Prostate gland (tissue), 2 donors: ENCODE data around the gene DGKZ.

Experiments
- POLR2A ChIP-seq: fragments of 450-650 bp; IDR thresholded peaks from one replicate; pipeline ENCODE4 v1.6.1; 2016; ENCODE audit warnings: antibody characterized with exemption, mild to moderate bottlenecking
- POLR2AphosphoS5 ChIP-seq: sonication (generic); formaldehyde crosslinking; IDR thresholded peaks from one replicate; pipeline ENCODE4 v1.6.1; 2017; ENCODE audit warnings: antibody characterized with exemption
- TF ChIP-seq, protein P1 (sequence below), 4 experiments: fragments of 200-600 bp in 2 of 4; fragments of 450-650 bp in 2 of 4; sonication (generic) in 2 of 4; IDR thresholded peaks; 1 replicate in 3 of 4; 2 replicates in 1 of 4; pipeline ENCODE4 v1.5.1; 2016 to 2019; ENCODE audit warnings: antibody characterized with exemption in 4 of 4, mild to moderate bottlenecking in 2 of 4, moderate library complexity in 2 of 4

DNA sequence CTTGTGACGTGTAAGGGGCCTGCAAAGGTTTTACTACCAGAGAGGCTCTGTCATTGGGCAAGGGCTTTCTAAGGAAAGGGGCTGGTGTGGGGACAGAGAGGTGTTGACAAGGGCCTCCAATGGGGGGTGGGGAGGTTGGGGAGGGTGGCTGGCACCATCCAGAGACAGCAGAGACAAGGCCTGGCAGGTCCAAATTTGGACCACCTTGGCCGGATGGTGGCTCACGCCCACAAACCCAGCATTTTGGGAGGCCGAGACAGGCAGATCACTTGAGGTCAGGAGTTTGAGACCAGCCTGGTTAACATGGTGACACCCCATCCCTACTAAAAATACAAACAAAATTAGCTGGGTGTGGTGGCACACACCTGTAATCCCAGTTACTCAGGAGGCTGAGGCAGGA, 46.5 kb downstream of the DGKZ start:
- TF ChIP-seq POLR2A (no peak), POLR2AphosphoS5 (no peak)
- TF ChIP-seq, protein P1, sequence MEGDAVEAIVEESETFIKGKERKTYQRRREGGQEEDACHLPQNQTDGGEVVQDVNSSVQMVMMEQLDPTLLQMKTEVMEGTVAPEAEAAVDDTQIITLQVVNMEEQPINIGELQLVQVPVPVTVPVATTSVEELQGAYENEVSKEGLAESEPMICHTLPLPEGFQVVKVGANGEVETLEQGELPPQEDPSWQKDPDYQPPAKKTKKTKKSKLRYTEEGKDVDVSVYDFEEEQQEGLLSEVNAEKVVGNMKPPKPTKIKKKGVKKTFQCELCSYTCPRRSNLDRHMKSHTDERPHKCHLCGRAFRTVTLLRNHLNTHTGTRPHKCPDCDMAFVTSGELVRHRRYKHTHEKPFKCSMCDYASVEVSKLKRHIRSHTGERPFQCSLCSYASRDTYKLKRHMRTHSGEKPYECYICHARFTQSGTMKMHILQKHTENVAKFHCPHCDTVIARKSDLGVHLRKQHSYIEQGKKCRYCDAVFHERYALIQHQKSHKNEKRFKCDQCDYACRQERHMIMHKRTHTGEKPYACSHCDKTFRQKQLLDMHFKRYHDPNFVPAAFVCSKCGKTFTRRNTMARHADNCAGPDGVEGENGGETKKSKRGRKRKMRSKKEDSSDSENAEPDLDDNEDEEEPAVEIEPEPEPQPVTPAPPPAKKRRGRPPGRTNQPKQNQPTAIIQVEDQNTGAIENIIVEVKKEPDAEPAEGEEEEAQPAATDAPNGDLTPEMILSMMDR (IDR thresholded peaks at IDR 0.05), result no peak
